GM19455 (cell line): ENCODE results near the gene ASTN2.

ENCODE experiments used
- ATAC-seq: cut with Tn5 transposase; IDR thresholded peaks from one replicate; pipeline ENCODE4 v1.9.1; 2021; ENCODE audit not compliant: unreplicated experiment

Gene ASTN2

GRCh38 chr9:117303643-117304230 lies 111.1 kb downstream of the ASTN2 start:
- ATAC-seq, result no peak

- no peak for ATAC-seq
These were observed 112.4 kb downstream of the ASTN2 start for GRCh38 chr9:117302487-117302886.

- ATAC-seq, result no peak
These were observed 114.3 kb downstream of the ASTN2 start for GRCh38 chr9:117300371-117301110.

- ATAC-seq, result no peak
These were observed 118.4 kb downstream of the ASTN2 start for GRCh38 chr9:117296453-117296852.

- ATAC-seq, result no peak
These were observed 121.4 kb downstream of the ASTN2 start for GRCh38 chr9:117293206-117294114.

GRCh38 chr9:117290856-117291622 lies 123.8 kb downstream of the ASTN2 start:
- ATAC-seq, result no peak

- ATAC-seq, result no peak
These were observed 124.5 kb downstream of the ASTN2 start for GRCh38 chr9:117290306-117290840.

- ATAC-seq, result no peak
These were observed 128.6 kb downstream of the ASTN2 start for GRCh38 chr9:117286245-117286644.

GRCh38 chr9:117284414-117284813 lies 130.4 kb downstream of the ASTN2 start:
- ATAC-seq, result no peak

GRCh38 chr9:117282541-117282940 lies 132.3 kb downstream of the ASTN2 start:
- ATAC-seq, result no peak

- ATAC-seq, result no peak
These were observed 136.3 kb downstream of the ASTN2 start for GRCh38 chr9:117278471-117279035.

GRCh38 chr9:117278020-117278419 lies 136.8 kb downstream of the ASTN2 start:
- ATAC-seq, result no peak

- ATAC-seq, result no peak
These were observed 138.4 kb downstream of the ASTN2 start for GRCh38 chr9:117276444-117276843.

GRCh38 chr9:117273612-117274011 lies 141.2 kb downstream of the ASTN2 start:
- no peak for ATAC-seq

- ATAC-seq, result no peak
These were observed 145.9 kb downstream of the ASTN2 start for GRCh38 chr9:117268847-117269446.

- no peak for ATAC-seq
These were observed 147.9 kb downstream of the ASTN2 start for GRCh38 chr9:117266855-117267497.

GRCh38 chr9:117265253-117265652 lies 149.6 kb downstream of the ASTN2 start:
- ATAC-seq, result no peak

GRCh38 chr9:117258184-117258866 lies 156.5 kb downstream of the ASTN2 start:
- ATAC-seq, result no peak

GRCh38 chr9:117253261-117253660 lies 161.6 kb downstream of the ASTN2 start:
- ATAC-seq, result no peak
